Heart right ventricle (tissue), 16 donors: ENCODE results near the gene CAMK1D. TPM values are rescaled to one million over a fixed set of nuclear protein-coding genes. Genes with fewer than 3 reads are reported as not detected.

Experiments
- ATAC-seq, 8 donors: fragments of 200-7000 bp; cut with Tn5 transposase; one replicate each; pipeline ENCODE4 v1.9.1; 2020; ENCODE audit warnings: mild to moderate bottlenecking in 8 of 8, moderate library complexity in 8 of 8, moderate number of reproducible peaks in 1 of 8
- DNase-seq, 2 donors: peaks; one replicate each; pipeline ENCODE4 v3.0.0-alpha.2; 2020
- H3K27ac ChIP-seq, 10 donors: fragments of 200-600 bp; sonication (generic) in 2 of 10; one replicate each; pipeline versions ENCODE4 v1.5.0 to v1.8.0; 2020 to 2022; ENCODE audit warnings: mild to moderate bottlenecking in 3 of 10
- H3K27me3 ChIP-seq, 7 donors: fragments of 200-600 bp; one replicate each; pipeline ENCODE4 v1.8.0; 2021 to 2022; ENCODE audit warnings: mild to moderate bottlenecking in 2 of 7
- H3K36me3 ChIP-seq, 9 donors: fragments of 200-600 bp; sonication (generic) in 1 of 9; one replicate each; pipeline versions ENCODE4 v1.5.0 to v1.8.0; 2020 to 2022; ENCODE audit warnings: mild to moderate bottlenecking in 2 of 9
- H3K4me1 ChIP-seq, 9 donors: fragments of 200-600 bp; sonication (generic) in 1 of 9; one replicate each; pipeline versions ENCODE4 v1.5.0 to v1.8.0; 2020 to 2022; ENCODE audit warnings: mild to moderate bottlenecking in 4 of 9
- H3K4me3 ChIP-seq, 10 donors: fragments of 200-600 bp; sonication (generic) in 2 of 10; one replicate each; pipeline versions ENCODE4 v1.5.0 to v1.8.0; 2020 to 2022; ENCODE audit warnings: mild to moderate bottlenecking in 7 of 10, moderate library complexity in 2 of 10
- H3K9me3 ChIP-seq, 11 donors: fragments of 200-600 bp in 10 of 11; sonication (generic) in 2 of 11; one replicate each; pipeline versions ENCODE4 v1.5.0 to v1.8.0; 2013 to 2022; ENCODE audit warnings: mild to moderate bottlenecking in 2 of 11, control low read depth in 1 of 11, moderate library complexity in 1 of 11
- WGBS, 2 donors: extraction: QIAGEN DNeasy Blood & Tissue Kit; methylation state at CpG; one replicate each; pipeline ENCODE4 v1.1.7; 2013; ENCODE audit warnings: inconsistent platforms in 1 of 2; 5-methylcytosine and 5-hydroxymethylcytosine counted together
- intact Hi-C, 10 donors: fragments of 100-400 bp; cut with DNase I; formaldehyde crosslinking; loops; one replicate each; pipeline versions ENCODE4 v1.11.1 to v1.14.2; 2022
- polyA plus RNA-seq, 2 donors: library from polyadenylated mRNA; stranded (reverse); fragments of 200-250 nt; gene quantifications; one replicate each; pipeline ENCODE4 v1.2.3, GENCODE V29; 2013
- total RNA-seq, 10 donors: library from RNA; stranded (reverse); fragmentation: NEBNext Ultra II Directional in 3 of 10; extraction: Animal tissue kit (Norgen Biotek cat#: 25700) in 3 of 10; gene quantifications; one replicate each; pipeline versions ENCODE4 v1.2.1 to v1.2.4, GENCODE V29; 2021 to 2023
- TF ChIP-seq, protein P1 (sequence below), 9 donors: fragments of 200-600 bp; sonication (generic) in 2 of 9; IDR thresholded peaks; one replicate each; pipeline versions ENCODE4 v1.5.0 to v1.8.0; 2021 to 2022; ENCODE audit warnings: antibody characterized with exemption in 9 of 9, mild to moderate bottlenecking in 5 of 9, moderate library complexity in 1 of 9
- donor health status: Arrhythmogenic right ventricular cardiomyopathy.
- donor health status: ischemic (EF 13 %, LVEDD 7.1; RV severe dilation, severe dysfunction).
- donor health status: healthy with polysubstance abuse.
- donor health status: DM: no; HTN: yes; CAD: no.
- donor health status: DM: no; HTN: no; CAD: no.
- donor health status: ischemic (EF 25% LVEDD 6.9; RV normal size, moderate dysfunction).
- donor health status: ischemic (EF 25% LVEDD 5.7; RV mildly dilated, moderate dysfunction).
- donor health status: healthy.
- donor health status: DM: yes; HTN: yes; CAD: no.
- donor health status: Ischemic cardiomyopathy.
- donor health status: ischemic (EF 35%, LVEDD 5.7; RV mildly dilated, moderate dysfunction).
- donor health status: nonischemic (EF 11% LVEDD 7.7; RV severe dilation, severe dysfunction).
- donor health status: DM: yes; HTN: yes; CAD: no.
- donor health status: PGD.
- donor health status: ischemic (EF 29% LVEDD 5.4; RV normal size, mild dysfunction).
- donor health status: nonischemic (EF 23%, LVEDD 6.1; RV moderate dilation, normal function).

The CAMK1D gene
- total and polyA plus RNA-seq, 12 donors, result 1.3 to 17.7 (median 2.6) TPM

DNA sequence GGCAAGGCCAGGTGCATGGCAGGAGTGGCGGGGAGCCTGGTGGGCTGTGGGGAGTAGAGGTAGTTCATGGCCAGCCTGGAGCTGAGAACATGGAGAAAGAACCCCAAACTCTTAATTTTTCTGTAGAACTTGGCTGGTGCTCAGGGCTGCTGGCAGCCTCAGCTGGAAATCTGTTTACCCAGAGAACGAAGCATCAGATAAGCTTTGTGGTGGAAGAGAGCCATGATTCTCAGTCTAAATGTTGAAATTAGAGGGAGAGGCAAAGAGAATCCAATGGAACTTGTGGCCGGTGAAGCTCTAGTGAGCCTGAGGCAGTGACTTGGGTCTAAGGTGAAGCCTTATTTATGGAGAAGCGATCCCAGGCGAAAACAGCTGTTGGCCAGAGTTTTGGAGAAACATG is 525.8 kb downstream of the CAMK1D start:
- ATAC-seq (peak in 3 of 8 donors; percentile 17 to 46 (median 20)), DNase-seq (no peak)
- TF ChIP-seq, protein P1, sequence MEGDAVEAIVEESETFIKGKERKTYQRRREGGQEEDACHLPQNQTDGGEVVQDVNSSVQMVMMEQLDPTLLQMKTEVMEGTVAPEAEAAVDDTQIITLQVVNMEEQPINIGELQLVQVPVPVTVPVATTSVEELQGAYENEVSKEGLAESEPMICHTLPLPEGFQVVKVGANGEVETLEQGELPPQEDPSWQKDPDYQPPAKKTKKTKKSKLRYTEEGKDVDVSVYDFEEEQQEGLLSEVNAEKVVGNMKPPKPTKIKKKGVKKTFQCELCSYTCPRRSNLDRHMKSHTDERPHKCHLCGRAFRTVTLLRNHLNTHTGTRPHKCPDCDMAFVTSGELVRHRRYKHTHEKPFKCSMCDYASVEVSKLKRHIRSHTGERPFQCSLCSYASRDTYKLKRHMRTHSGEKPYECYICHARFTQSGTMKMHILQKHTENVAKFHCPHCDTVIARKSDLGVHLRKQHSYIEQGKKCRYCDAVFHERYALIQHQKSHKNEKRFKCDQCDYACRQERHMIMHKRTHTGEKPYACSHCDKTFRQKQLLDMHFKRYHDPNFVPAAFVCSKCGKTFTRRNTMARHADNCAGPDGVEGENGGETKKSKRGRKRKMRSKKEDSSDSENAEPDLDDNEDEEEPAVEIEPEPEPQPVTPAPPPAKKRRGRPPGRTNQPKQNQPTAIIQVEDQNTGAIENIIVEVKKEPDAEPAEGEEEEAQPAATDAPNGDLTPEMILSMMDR (IDR thresholded peaks at IDR 0.05), result no peak
- intact Hi-C loops, result no loop called here
- Histone ChIP-seq H3K4me3 (no peak overlapping the region), H3K36me3 (no peaks in the 10 kb centered on the region), H3K27me3 (peaks cover 0 to 11% (median 0%) of the 10 kb centered on the region in 7 donors), H3K9me3 (peaks cover 0 to 7% (median 0%) of the 10 kb centered on the region in 11 donors), H3K27ac (no peak overlapping the region), H3K4me1 (peaks cover 0 to 14% (median 0%) of the 10 kb centered on the region in 9 donors)
- 57 to 68% methylated on average over 5 of the region's 5 CpGs for WGBS, 2 donors

DNA sequence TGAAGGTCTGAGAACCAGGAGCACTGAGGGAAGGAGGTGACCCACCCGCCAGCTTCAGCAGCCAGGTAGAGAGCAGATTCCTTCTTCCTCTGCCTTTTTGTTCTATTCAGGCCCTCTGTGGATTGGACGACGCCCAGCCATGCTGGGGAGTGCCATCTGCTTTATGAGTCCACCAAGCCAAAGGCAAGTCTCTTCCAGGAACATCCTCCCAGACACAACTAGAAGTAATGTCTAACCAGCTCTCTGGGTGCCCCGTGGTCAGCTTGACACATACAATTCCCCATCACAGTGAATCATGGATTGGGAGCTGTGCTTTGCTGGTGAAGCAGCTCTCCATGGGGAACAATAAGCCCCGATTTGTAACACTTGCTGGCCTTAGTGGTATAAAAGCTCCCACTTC is 526.9 kb downstream of the CAMK1D start:
- intact Hi-C loops, result no loop called here
- 90 to 91% methylated on average over 5 of the region's 5 CpGs for WGBS, 2 donors

DNA sequence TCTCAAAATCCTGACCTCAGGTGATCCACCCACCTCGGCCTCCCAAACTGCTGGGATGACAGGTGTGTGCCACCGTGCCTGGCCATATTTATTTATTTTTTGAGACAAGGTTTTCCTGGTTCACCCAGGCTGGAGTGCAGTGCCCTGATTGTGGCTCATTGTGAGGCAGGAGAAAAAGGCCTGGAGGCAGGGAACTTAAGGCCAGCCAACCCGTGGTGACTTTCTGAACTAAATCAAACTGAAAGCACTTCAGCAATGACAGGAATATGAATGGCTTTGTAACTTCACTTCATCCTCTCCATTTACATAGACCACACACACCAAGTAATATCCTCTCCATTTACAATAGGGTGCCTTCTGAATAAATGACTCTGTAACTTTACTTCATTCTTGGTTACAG is 527.8 kb downstream of the CAMK1D start:
- DNase-seq (no peak), ATAC-seq (no peak)
- Histone ChIP-seq H3K4me1 (peaks cover 0 to 21% (median 0%) of the 10 kb centered on the region in 9 donors), H3K4me3 (no peak overlapping the region), H3K9me3 (peaks cover 0 to 9% (median 0%) of the 10 kb centered on the region in 11 donors), H3K27me3 (peaks cover 0 to 5% (median 0%) of the 10 kb centered on the region in 7 donors), H3K27ac (no peak overlapping the region), H3K36me3 (no peaks in the 10 kb centered on the region)
- TF ChIP-seq, protein P1 (IDR thresholded peaks at IDR 0.05), result no peak
- intact Hi-C loops, result no loop called here
- WGBS, 2 donors, result 86 to 88% methylated on average over 3 of the region's 3 CpGs

More for the DNA sequence above, 526.9 kb downstream of the CAMK1D start:
- peaks cover 0 to 21% (median 0%) of the 10 kb centered on the region in 9 donors for H3K4me1 ChIP-seq
- TF ChIP-seq, protein P1 (IDR thresholded peaks at IDR 0.05), result no peak
- no peak overlapping the region for H3K4me3 ChIP-seq
- ATAC-seq, result no peak
- H3K27ac ChIP-seq, result no peak overlapping the region
- H3K36me3 ChIP-seq, result no peaks in the 10 kb centered on the region
- H3K9me3 ChIP-seq, result peaks cover 0 to 9% (median 0%) of the 10 kb centered on the region in 11 donors
- no peak for DNase-seq
- H3K27me3 ChIP-seq, result peaks cover 0 to 9% (median 0%) of the 10 kb centered on the region in 7 donors

DNA sequence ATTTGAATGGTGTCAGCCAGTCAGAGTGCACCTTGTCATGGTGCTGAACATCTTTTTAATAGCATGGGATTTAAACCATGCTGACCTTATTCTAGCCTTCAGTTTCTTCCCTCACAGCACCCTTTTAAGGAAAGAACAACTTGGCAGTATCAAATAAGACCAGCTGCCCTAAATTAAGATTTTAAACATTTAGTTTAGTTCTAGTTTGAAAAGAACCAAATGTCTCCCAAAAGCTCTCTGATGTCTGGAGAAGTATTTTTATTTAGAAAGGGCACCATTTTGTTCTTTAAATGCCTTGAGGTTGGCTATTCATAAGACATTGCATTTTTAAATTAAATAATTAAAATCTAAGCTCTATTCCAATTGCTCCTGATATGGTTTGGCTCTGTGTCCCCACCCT is 531.1 kb downstream of the CAMK1D start:
- DNase-seq, result no peak
- ATAC-seq, result peak in 1 of 8 donors; percentile 38
- no peaks in the 10 kb centered on the region for H3K36me3 ChIP-seq
- TF ChIP-seq, protein P1 (IDR thresholded peaks at IDR 0.05), result no peak
- intact Hi-C loops, result no loop called here
- H3K27me3 ChIP-seq, result peaks cover 0 to 10% (median 0%) of the 10 kb centered on the region in 7 donors
- H3K4me3 ChIP-seq, result no peak overlapping the region
- H3K4me1 ChIP-seq, result peaks cover 0 to 14% (median 0%) of the 10 kb centered on the region in 9 donors
- peaks cover 0 to 9% (median 0%) of the 10 kb centered on the region in 11 donors for H3K9me3 ChIP-seq
- no peak overlapping the region for H3K27ac ChIP-seq
